Kidney epithelial cell (primary cell): ENCODE results near the gene UQCRQ. TPM values are rescaled to one million over a fixed set of nuclear protein-coding genes. Genes with fewer than 3 reads are reported as not detected.
A peak's percentile ranks its signal among the peaks of the same experiment; 100 is the strongest.

Experiments used
- DNase-seq: peaks from one replicate; pipeline ENCODE4 v3.0.0-alpha.2; 2010; ENCODE audit warnings: low read depth
- H3K27me3 ChIP-seq: 2 replicates; pipeline ENCODE4 v1.6.0; 2011; ENCODE audit warnings: low read length; ENCODE audit not compliant: control insufficient read depth, insufficient read depth
- H3K36me3 ChIP-seq: 2 replicates; pipeline ENCODE4 v1.5.1; 2011; ENCODE audit warnings: low read length; ENCODE audit not compliant: control insufficient read depth, insufficient read depth
- H3K4me3 ChIP-seq: 2 replicates; pipeline ENCODE4 v1.5.1; 2011; ENCODE audit warnings: low read depth, mild to moderate bottlenecking, control low read depth, low read length
- total RNA-seq: library from RNA; depleted of rRNA; stranded (reverse); fragments of >200 nt; gene quantifications from 2 replicates; pipeline ENCODE4 v1.2.3, GENCODE V29; 2015
- TF ChIP-seq, protein P1 (sequence below): IDR thresholded peaks from 2 replicates; pipeline ENCODE4 v1.5.1; 2011; ENCODE audit warnings: mild to moderate bottlenecking, moderate library complexity, low read length, control low read depth, inconsistent platforms; ENCODE audit not compliant: insufficient read depth, poor library complexity, severe bottlenecking

The UQCRQ gene
- total RNA-seq, 1 donor from 2014 or later, result 154 TPM

- peak overlapping the region; percentile 72 for H3K4me3 ChIP-seq
- H3K27me3 ChIP-seq, result no peaks in the 10 kb centered on the region
- no peaks in the 10 kb centered on the region for H3K36me3 ChIP-seq
- DNase-seq, result no peak
- TF ChIP-seq, protein P1, sequence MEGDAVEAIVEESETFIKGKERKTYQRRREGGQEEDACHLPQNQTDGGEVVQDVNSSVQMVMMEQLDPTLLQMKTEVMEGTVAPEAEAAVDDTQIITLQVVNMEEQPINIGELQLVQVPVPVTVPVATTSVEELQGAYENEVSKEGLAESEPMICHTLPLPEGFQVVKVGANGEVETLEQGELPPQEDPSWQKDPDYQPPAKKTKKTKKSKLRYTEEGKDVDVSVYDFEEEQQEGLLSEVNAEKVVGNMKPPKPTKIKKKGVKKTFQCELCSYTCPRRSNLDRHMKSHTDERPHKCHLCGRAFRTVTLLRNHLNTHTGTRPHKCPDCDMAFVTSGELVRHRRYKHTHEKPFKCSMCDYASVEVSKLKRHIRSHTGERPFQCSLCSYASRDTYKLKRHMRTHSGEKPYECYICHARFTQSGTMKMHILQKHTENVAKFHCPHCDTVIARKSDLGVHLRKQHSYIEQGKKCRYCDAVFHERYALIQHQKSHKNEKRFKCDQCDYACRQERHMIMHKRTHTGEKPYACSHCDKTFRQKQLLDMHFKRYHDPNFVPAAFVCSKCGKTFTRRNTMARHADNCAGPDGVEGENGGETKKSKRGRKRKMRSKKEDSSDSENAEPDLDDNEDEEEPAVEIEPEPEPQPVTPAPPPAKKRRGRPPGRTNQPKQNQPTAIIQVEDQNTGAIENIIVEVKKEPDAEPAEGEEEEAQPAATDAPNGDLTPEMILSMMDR, result no peak
Observed at GRCh38 chr5:132865668-132866341, 637 bp upstream of the UQCRQ start.

GRCh38 chr5:132867046-132867451, 607 bp downstream of the UQCRQ start:
- TF ChIP-seq, protein P1, result no peak
- H3K27me3 ChIP-seq, result no peaks in the 10 kb centered on the region
- no peak for DNase-seq
- H3K4me3 ChIP-seq, result peak overlapping the region; percentile 72
- no peaks in the 10 kb centered on the region for H3K36me3 ChIP-seq

DNA sequence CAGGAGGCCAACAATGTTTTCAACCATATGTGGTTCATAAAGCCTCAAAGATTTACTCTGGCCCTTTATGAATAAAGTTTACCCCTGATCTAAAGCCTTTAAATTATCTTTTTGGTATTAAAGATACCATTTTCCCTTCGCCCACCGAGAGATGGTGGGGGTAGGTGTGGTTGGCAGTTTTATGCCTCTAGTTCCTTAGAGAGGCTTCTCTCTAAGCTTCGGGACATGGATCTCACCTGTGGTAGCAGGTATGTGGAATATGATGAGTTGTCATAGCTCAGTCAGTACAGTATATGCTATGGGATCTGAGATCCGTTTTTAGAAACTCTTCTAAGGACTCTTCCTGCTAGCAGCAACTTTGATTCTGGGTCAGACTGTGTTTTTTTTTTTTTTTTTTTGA, 2.3 kb downstream of the UQCRQ start:
- Histone ChIP-seq H3K36me3 (no peaks in the 10 kb centered on the region), H3K4me3 (no peak overlapping the region), H3K27me3 (no peaks in the 10 kb centered on the region)
- TF ChIP-seq, protein P1, result no peak
- no peak for DNase-seq

GRCh38 chr5:132870801-132871200, 4.4 kb downstream of the UQCRQ start:
- TF ChIP-seq, protein P1, result no peak
- peaks cover 3% of the 10 kb centered on the region for H3K36me3 ChIP-seq
- DNase-seq, result no peak
- H3K4me3 ChIP-seq, result no peak overlapping the region
- no peaks in the 10 kb centered on the region for H3K27me3 ChIP-seq

DNA sequence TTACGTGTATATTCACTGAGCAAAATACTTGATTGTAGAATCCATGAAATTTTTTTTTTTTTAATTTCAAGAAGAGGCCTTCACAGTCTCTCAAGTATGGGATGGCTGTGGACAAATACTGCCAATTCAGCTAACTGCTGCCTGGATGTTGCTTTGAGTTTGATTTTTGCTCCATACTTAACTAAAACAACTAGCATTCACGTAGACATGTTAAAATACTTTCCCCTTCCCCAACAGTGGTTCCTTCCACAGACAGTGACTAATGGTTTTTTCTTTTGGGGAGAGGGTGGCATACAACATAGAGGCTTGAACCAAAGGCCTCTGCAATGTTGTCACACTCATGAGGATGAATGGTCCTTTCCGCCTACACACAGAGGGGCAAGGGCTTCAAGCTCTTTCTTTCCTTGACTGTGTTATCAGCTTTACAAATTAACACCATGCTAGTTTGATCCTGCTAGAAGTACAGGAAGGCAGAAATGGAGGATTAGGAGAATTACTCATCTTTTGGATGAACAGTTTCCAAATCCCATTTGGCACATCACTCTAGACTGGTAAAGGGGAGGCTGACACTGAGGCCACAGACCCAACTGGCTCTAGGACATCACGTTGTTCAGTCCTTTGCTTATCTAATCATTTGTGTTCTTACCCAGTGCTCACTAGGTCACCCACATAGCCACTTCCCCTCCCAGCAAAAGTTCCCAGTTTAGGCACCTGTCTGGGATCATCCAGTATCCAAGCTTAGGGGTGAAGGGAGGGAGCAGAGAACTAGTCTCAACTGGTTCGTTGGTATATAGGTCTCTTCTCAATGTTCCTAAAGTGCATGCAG, 5.2 kb downstream of the UQCRQ start:
- Histone ChIP-seq H3K36me3 (peaks cover 3% of the 10 kb centered on the region), H3K4me3 (no peak overlapping the region), H3K27me3 (no peaks in the 10 kb centered on the region)
- TF ChIP-seq, protein P1, result no peak
- no peak for DNase-seq
